ENCODE data around the gene PRPF40A.
"Not testable (repeated sequence)": the region's sequence is repeated elsewhere in the genome, so short reads cannot be mapped to it uniquely, and the experiment has no call there.

PRPF40A gene

DNA sequence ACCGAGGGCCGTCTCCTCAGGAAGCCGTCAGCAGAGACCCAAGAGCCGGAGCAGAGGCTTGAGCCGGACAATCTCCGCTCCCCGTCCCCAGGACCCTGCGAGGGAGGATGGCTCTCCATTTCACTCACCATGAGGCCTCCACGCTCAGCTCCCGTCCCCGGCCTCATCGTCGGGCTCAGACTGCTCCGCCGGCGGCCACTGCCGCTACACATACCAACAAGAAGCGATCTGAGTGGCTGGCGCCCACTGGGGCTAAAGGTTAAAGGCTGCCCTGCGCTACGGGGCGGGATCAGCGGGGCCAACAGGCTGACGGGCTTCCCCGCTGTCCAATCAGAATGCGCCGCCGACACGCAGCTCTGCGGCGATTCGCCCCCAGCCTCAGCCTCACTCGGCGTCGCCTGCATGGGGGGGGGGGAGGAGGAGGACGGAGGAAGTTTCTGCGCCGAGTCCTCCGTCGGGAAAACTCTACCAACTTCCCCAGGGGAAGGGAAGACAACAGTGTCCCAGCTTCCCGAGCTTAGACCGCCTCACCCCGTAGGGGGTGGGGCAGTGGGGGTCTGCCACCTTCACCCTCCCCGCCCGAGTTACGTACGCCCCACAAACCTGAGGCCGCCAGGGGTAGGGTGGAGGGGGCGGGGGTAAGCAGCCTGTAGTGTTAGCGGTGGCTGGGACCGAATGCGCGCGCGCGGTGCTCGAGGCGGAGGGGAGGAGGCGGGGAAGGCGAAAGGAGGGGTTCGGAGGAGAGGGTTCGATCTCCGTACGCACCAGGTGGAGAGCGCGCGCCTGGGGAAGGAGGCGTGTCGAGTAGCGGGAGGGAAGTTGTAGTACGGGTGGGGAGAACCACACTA, at the start of gene PRPF40A:
PRPF40A (minus strand) TSS at position 234 of the 848 bp plus-strand sequence; CDS start at position 212, 22 bp downstream.
- ChIA-PET CTCF (interaction anchor here (0.5 to 0.6 kb wide), 2 partner anchors 44 to 399 kb away, joined by 3 to 5 read pairs; no protein-coding TSS in a partner anchor), POLR2A (ENCODE audit: low non-redundant PET) (interaction anchor here (0.6 to 0.7 kb wide), 3 partner anchors 19 to 537 kb away, joined by 3 to 5 read pairs (median 4); no protein-coding TSS in a partner anchor)
- peak within 1 kb of the TSS; percentile 98 for H3K27ac ChIP-seq
- peak; percentile 99 for DNase-seq (ENCODE audit: low spot score)
- TF ChIP-seq, protein P1, sequence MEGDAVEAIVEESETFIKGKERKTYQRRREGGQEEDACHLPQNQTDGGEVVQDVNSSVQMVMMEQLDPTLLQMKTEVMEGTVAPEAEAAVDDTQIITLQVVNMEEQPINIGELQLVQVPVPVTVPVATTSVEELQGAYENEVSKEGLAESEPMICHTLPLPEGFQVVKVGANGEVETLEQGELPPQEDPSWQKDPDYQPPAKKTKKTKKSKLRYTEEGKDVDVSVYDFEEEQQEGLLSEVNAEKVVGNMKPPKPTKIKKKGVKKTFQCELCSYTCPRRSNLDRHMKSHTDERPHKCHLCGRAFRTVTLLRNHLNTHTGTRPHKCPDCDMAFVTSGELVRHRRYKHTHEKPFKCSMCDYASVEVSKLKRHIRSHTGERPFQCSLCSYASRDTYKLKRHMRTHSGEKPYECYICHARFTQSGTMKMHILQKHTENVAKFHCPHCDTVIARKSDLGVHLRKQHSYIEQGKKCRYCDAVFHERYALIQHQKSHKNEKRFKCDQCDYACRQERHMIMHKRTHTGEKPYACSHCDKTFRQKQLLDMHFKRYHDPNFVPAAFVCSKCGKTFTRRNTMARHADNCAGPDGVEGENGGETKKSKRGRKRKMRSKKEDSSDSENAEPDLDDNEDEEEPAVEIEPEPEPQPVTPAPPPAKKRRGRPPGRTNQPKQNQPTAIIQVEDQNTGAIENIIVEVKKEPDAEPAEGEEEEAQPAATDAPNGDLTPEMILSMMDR (conservative IDR thresholded peaks at IDR 0.05; ENCODE audit: low read depth), result no peak

DNA sequence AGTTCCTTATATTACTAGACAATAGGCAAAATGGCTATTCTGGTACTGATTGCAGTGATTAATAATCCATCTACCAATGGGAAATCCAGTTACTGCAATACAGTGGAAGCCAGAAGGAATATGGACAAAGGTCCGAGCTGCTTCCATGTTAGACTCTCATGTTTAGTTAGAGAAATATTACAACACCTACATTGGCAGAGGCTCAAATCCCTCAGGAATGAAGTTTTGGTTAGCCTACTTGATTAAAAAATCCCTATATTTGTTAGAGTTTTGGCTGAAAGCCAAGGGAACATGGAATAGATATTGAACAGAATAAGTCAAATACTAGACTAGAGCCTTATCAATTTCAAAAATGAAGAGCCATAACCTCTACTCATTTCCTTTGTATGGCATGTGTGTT, 49.7 kb upstream of the PRPF40A start:
- ChIA-PET CTCF (interaction anchor here (0.8 kb wide), 1 partner anchor 254 kb away, joined by 5 read pairs; no protein-coding TSS in a partner anchor), POLR2A (ENCODE audit: low non-redundant PET) (no interaction called here)
- H3K27ac ChIP-seq, result no peak overlapping the region
- TF ChIP-seq, protein P1 (conservative IDR thresholded peaks at IDR 0.05; ENCODE audit: low read depth), result no peak
- no peak for DNase-seq (ENCODE audit: low spot score)

DNA sequence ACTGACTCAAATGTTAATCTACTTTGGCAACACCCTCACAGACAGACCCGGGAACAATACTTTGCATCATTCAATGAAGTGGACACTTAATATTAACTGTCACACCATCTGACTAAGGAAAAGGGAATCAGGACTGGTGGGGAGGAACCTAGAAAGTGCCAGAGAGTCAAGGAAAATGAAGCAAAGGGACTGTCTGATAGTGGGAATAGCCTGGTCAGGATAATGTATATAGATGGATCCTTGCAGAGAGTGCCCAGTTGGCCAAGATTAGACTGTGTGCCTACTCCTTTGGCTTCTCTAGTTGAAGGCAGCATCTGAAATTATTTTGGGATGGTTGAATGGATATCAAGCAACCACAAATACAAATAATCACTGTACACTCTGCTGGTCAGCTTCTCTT, 46.4 kb upstream of the PRPF40A start:
- ChIA-PET CTCF (no interaction called here), POLR2A (ENCODE audit: low non-redundant PET) (no interaction called here)
- H3K27ac ChIP-seq, result no peak overlapping the region
- TF ChIP-seq, protein P1 (conservative IDR thresholded peaks at IDR 0.05; ENCODE audit: low read depth), result no peak
- DNase-seq (ENCODE audit: low spot score), result no peak

DNA sequence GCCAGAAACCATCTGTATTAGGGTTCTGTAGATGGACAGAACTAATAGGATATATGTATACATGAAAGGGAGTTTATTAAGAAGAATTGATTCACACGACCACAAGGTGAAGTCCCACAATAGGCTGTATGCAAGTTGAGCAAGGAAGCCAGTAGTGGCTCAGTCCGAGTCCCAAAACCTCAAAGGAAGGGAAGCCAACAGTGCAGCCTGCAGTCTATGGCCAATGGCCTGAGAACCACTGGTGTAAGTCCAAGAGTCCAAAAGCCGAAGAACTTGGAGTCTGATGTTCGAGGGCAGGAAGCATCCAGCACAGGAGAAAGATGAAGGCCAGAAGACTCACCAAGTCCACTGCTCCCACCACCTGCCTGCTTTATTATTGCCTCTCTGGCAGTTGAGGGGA, 45.9 kb upstream of the PRPF40A start:
- CTCF ChIA-PET; POLR2A ChIA-PET (ENCODE audit: low non-redundant PET); H3K27ac ChIP-seq; DNase-seq (ENCODE audit: low spot score): not testable (repeated sequence)

DNA sequence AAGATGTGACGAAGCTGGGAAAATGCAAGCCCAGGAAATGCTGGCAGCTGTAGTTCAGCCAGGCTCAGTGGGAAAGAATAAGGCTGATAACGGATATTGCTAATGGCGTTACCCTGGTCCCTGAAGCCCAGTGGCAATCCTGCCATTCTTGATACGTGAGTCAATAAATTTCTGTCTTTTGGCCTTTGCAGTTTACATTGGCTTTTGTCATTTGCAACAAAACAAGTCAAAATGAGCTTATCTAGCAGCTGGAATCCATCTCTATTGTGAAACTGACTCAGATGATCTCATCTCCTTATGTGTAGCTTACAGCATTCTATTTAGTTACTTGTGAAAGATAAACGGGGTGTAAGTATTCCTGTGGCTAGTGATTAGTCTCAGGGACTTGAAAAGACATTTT, 44.9 kb upstream of the PRPF40A start:
- ChIA-PET POLR2A (ENCODE audit: low non-redundant PET) (no interaction called here), CTCF (interaction anchor here (0.6 kb wide), 1 partner anchor 648 kb away, joined by 6 read pairs; no protein-coding TSS in a partner anchor)
- no peak overlapping the region for H3K27ac ChIP-seq
- TF ChIP-seq, protein P1 (conservative IDR thresholded peaks at IDR 0.05; ENCODE audit: low read depth), result no peak
- DNase-seq (ENCODE audit: low spot score), result no peak

DNA sequence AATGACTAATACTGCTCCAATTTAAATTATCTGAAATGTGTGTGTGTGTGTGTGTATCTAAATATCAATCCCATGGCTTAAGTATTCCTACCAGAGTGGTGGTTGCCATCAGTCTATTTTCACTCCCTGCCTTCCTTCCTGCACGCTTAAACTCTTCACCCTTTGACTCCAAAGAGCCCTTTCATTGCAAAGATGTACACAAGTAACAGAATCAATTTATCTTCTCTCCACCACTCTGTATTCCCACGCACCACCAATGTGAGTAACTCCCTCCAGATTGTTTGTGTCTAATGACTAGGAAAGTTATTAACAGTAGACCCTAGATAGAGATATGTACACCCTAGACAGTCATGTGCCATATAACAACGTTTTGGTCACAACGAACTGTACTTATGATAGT, 44.0 kb upstream of the PRPF40A start:
- POLR2A ChIA-PET (ENCODE audit: low non-redundant PET), result no interaction called here
- TF ChIP-seq, protein P1 (conservative IDR thresholded peaks at IDR 0.05; ENCODE audit: low read depth), result no peak
- CTCF ChIA-PET, result no interaction called here
- DNase-seq (ENCODE audit: low spot score), result no peak
- H3K27ac ChIP-seq, result no peak overlapping the region
